Activated CD4-positive, alpha-beta T cell treated with anti-CD3 and anti-CD28 coated beads, Interleukin-2, Interleukin-6, amounts not matched to agents 100 ng/mL and 50 ng/mL, durations not matched to agents 16 hours and 8 hours (primary cell): ENCODE results near the gene EFNA3.

ENCODE experiments used
- DNase-seq: peaks from one replicate; pipeline ENCODE4 v3.0.0-alpha.2; 2020

EFNA3 gene

GRCh38 chr1:155136748-155137147 is 58.1 kb downstream of the EFNA3 start:
- DNase-seq = peak; percentile 59
